Thoracic aorta (tissue), 2 donors: ENCODE data around the gene LPGAT1. TPM values are rescaled to one million over a fixed set of nuclear protein-coding genes. Genes with fewer than 3 reads are reported as not detected.

Experiments used
- ATAC-seq: fragments of 150-250 bp; one replicate; pipeline ENCODE4 v1.8.0; 2017; ENCODE audit warnings: low read depth; ENCODE audit not compliant: insufficient number of reproducible peaks, low FRiP score
- DNase-seq: peaks from one replicate; pipeline ENCODE4 v3.0.0-alpha.2; 2020; ENCODE audit warnings: low spot score
- H3K27ac ChIP-seq, 2 donors: fragments of 200-600 bp; sonication (generic); 1 replicate in 1 of 2; 2 replicates in 1 of 2; pipeline ENCODE4 v1.5.1; 2016; ENCODE audit warnings: mild to moderate bottlenecking in 2 of 2, moderate library complexity in 2 of 2
- H3K27me3 ChIP-seq: fragments of 200-600 bp; sonication (generic); replicated peaks from 2 replicates; pipeline ENCODE4 v1.6.0; 2016; ENCODE audit warnings: mild to moderate bottlenecking; ENCODE audit not compliant: insufficient read depth
- H3K36me3 ChIP-seq: fragments of 200-600 bp; sonication (generic); one replicate; pipeline ENCODE4 v1.5.1; 2016
- H3K4me1 ChIP-seq, 2 donors: fragments of 200-600 bp; sonication (generic); 1 replicate in 1 of 2; 2 replicates in 1 of 2; pipeline versions ENCODE4 v1.5.1 to v1.6.0; 2016; ENCODE audit warnings: low read depth in 2 of 2, mild to moderate bottlenecking in 1 of 2; ENCODE audit not compliant: control insufficient read depth in 1 of 2
- H3K4me3 ChIP-seq: fragments of 200-600 bp; sonication (generic); 2 replicates; pipeline ENCODE4 v1.5.1; 2016; ENCODE audit warnings: mild to moderate bottlenecking
- H3K9me3 ChIP-seq: fragments of 200-600 bp; sonication (generic); 2 replicates; pipeline ENCODE4 v1.5.1; 2016
- CTCF ChIP-seq: fragments of 200-600 bp; sonication (generic); IDR thresholded peaks from one replicate; pipeline ENCODE4 v1.5.1; 2019; ENCODE audit warnings: antibody characterized with exemption
- total RNA-seq, 2 donors: library from RNA; depleted of rRNA; stranded (reverse); fragments of >200 nt; gene quantifications; one replicate each; pipeline versions ENCODE4 v1.1.0 to v1.2.3, GENCODE V29; 2016

Gene LPGAT1
- total RNA-seq, 2 donors from 2014 or later = 32.5 to 48.0 TPM

- Histone ChIP-seq H3K27me3 (no peaks in the 10 kb centered on the region), H3K9me3 (no peaks in the 10 kb centered on the region), H3K4me3 (no peak overlapping the region), H3K36me3 (no peaks in the 10 kb centered on the region), H3K27ac (no peak overlapping the region), H3K4me1 (no peaks in the 10 kb centered on the region)
- DNase-seq (no peak), ATAC-seq (no peak)
- no peak for TF ChIP-seq CTCF
Measured at GRCh38 chr1:211813590-211813989, 17.0 kb downstream of the LPGAT1 start.

- H3K27ac ChIP-seq = no peak overlapping the region
- no peak overlapping the region for H3K4me3 ChIP-seq
- no peaks in the 10 kb centered on the region for H3K9me3 ChIP-seq
Measured at GRCh38 chr1:211812584-211812983, 18.0 kb downstream of the LPGAT1 start.

GRCh38 chr1:211811848-211812247 lies 18.7 kb downstream of the LPGAT1 start:
- Histone ChIP-seq H3K4me3 (no peak overlapping the region), H3K27me3 (no peaks in the 10 kb centered on the region), H3K27ac (no peak overlapping the region), H3K9me3 (no peaks in the 10 kb centered on the region), H3K36me3 (no peaks in the 10 kb centered on the region), H3K4me1 (no peaks in the 10 kb centered on the region)
- no peak for DNase-seq
- no peak for ATAC-seq
- TF ChIP-seq CTCF = no peak

More at GRCh38 chr1:211812584-211812983, 18.0 kb downstream of the LPGAT1 start:
- DNase-seq = no peak
- TF ChIP-seq CTCF = no peak
- Histone ChIP-seq H3K36me3 (no peaks in the 10 kb centered on the region), H3K27me3 (no peaks in the 10 kb centered on the region), H3K4me1 (no peaks in the 10 kb centered on the region)
- no peak for ATAC-seq

- DNase-seq (no peak), ATAC-seq (no peak)
- H3K9me3 ChIP-seq = no peaks in the 10 kb centered on the region
- no peaks in the 10 kb centered on the region for H3K4me1 ChIP-seq
- no peaks in the 10 kb centered on the region for H3K36me3 ChIP-seq
- no peak for TF ChIP-seq CTCF
- H3K27me3 ChIP-seq = no peaks in the 10 kb centered on the region
- H3K27ac ChIP-seq = no peak overlapping the region
- no peak overlapping the region for H3K4me3 ChIP-seq
Measured at GRCh38 chr1:211811126-211811525, 19.4 kb downstream of the LPGAT1 start.

GRCh38 chr1:211808475-211808874 lies 22.1 kb downstream of the LPGAT1 start:
- H3K27ac ChIP-seq = no peak overlapping the region
- no peaks in the 10 kb centered on the region for H3K36me3 ChIP-seq
- no peak for ATAC-seq
- H3K9me3 ChIP-seq = no peaks in the 10 kb centered on the region
- no peak for DNase-seq
- H3K4me3 ChIP-seq = no peak overlapping the region
- H3K4me1 ChIP-seq = no peaks in the 10 kb centered on the region
- TF ChIP-seq CTCF = no peak
- H3K27me3 ChIP-seq = no peaks in the 10 kb centered on the region
